HepG2 (cell line): ENCODE measurements around the gene HMBS. TPM values are rescaled to one million over a fixed set of nuclear protein-coding genes. Genes with fewer than 3 reads are reported as not detected.

Experiments
- ATF7-NPFF ChIP-seq: sonication (generic); formaldehyde crosslinking; IDR thresholded peaks from 2 replicates; pipeline ENCODE4 v1.8.1; 2023; ENCODE audit warnings: mild to moderate bottlenecking, low read depth, missing genetic modification reagents, moderate library complexity
- GTF2F1 ChIP-seq: fragments of 150-350 bp; IDR thresholded peaks from 2 replicates; pipeline ENCODE4 v1.6.1; 2014; ENCODE audit warnings: low read length
- HDAC6 ChIP-seq: fragments of 200-600 bp; sonication (generic); IDR thresholded peaks from 2 replicates; pipeline ENCODE4 v1.7.0; 2017; ENCODE audit warnings: mild to moderate bottlenecking, antibody characterized with exemption, low read length, low read depth
- HNF1B ChIP-seq: sonication (generic); formaldehyde crosslinking; IDR thresholded peaks from 2 replicates; pipeline ENCODE4 v1.5.1; 2020; ENCODE audit warnings: mild to moderate bottlenecking, moderate library complexity, missing genetic modification reagents
- MLLT10 ChIP-seq: sonication (generic); formaldehyde crosslinking; IDR thresholded peaks from 2 replicates; pipeline ENCODE4 v1.4.0; 2020; ENCODE audit warnings: missing genetic modification reagents
- MLX ChIP-seq: IDR thresholded peaks from 2 replicates; pipeline ENCODE4 v1.6.1; 2016
- NONO ChIP-seq, 2 experiments: fragments of 450-650 bp in 1 of 2; sonication (generic) in 1 of 2; formaldehyde crosslinking in 1 of 2; IDR thresholded peaks in 1 of 2; conservative IDR thresholded peaks in 1 of 2; 2 replicates each; pipeline versions ENCODE4 v1.6.1 to v1.8.0; 2017 to 2022; ENCODE audit warnings: mild to moderate bottlenecking in 1 of 2, missing genetic modification reagents in 1 of 2, moderate library complexity in 1 of 2
- PTBP1 ChIP-seq: fragments of 200-400 bp; formaldehyde crosslinking; IDR thresholded peaks from 2 replicates; pipeline ENCODE4 v1.6.1; 2018; ENCODE audit warnings: low read length, low read depth; ENCODE audit not compliant: poor library complexity, severe bottlenecking
- RBM22 ChIP-seq: fragments of 200-400 bp; formaldehyde crosslinking; optimal IDR thresholded peaks from 2 replicates; pipeline ENCODE3; 2017; ENCODE audit warnings: mild to moderate bottlenecking, low read length, moderate library complexity
- RFXANK ChIP-seq: IDR thresholded peaks from 2 replicates; pipeline ENCODE4 v1.6.1; 2016
- SALL1 ChIP-seq: sonication (generic); formaldehyde crosslinking; IDR thresholded peaks from 2 replicates; pipeline ENCODE4 v1.8.0; 2022; ENCODE audit warnings: mild to moderate bottlenecking, missing genetic modification reagents
- TARDBP ChIP-seq: sonication (generic); formaldehyde crosslinking; IDR thresholded peaks from 2 replicates; pipeline ENCODE4 v1.8.0; 2022; ENCODE audit warnings: mild to moderate bottlenecking, missing genetic modification reagents
- TSC22D2 ChIP-seq: sonication (generic); formaldehyde crosslinking; IDR thresholded peaks from 2 replicates; pipeline ENCODE4 v1.5.1; 2020; ENCODE audit warnings: missing genetic modification reagents, mild to moderate bottlenecking, borderline replicate concordance
- ZBTB2 ChIP-seq: sonication (generic); formaldehyde crosslinking; IDR thresholded peaks from 2 replicates; pipeline ENCODE4 v1.8.0; 2022; ENCODE audit warnings: low read depth, missing genetic modification reagents
- ZNF281 ChIP-seq: sonication (generic); formaldehyde crosslinking; IDR thresholded peaks from 2 replicates; pipeline ENCODE4 v1.4.0; 2020; ENCODE audit warnings: missing genetic modification reagents, borderline replicate concordance
- ZNF549 ChIP-seq: sonication (generic); formaldehyde crosslinking; IDR thresholded peaks from 2 replicates; pipeline ENCODE4 v1.5.0; 2020; ENCODE audit warnings: missing genetic modification reagents
- ZNF678 ChIP-seq: sonication (generic); formaldehyde crosslinking; IDR thresholded peaks from 2 replicates; pipeline ENCODE4 v1.4.0; 2020; ENCODE audit warnings: mild to moderate bottlenecking, missing genetic modification reagents
- ZNF749 ChIP-seq: sonication (generic); formaldehyde crosslinking; IDR thresholded peaks from 2 replicates; pipeline ENCODE4 v1.8.0; 2022; ENCODE audit warnings: mild to moderate bottlenecking, missing genetic modification reagents, moderate library complexity, borderline replicate concordance
- ZSCAN9 ChIP-seq: IDR thresholded peaks from 2 replicates; pipeline ENCODE4 v1.6.1; 2016; ENCODE audit warnings: borderline replicate concordance
- polyA plus RNA-seq, 8 experiments: library from polyadenylated mRNA; depleted of rRNA in 3 of 8; stranded (reverse) in 7 of 8; unstranded in 1 of 8; fragments of >200 nt; fragmentation: Illumina TruSeq in 4 of 8; extraction: Trizol in 4 of 8; gene quantifications; 2 replicates each; pipeline versions ENCODE4 v1.2.1 to v1.2.3, GENCODE V29; 2011 to 2016; ENCODE audit warnings: low read depth in 4 of 8, missing spikeins in 1 of 8, mixed read lengths in 1 of 8; ENCODE audit not compliant: insufficient read depth in 1 of 8
- total RNA-seq, 5 experiments: library from RNA; depleted of rRNA; stranded (reverse); fragments of >200 nt; fragmentation: Illumina TruSeq; extraction: Trizol; gene quantifications; 2 replicates each; pipeline ENCODE4 v1.2.3, GENCODE V29; 2016; ENCODE audit warnings: low read depth in 1 of 5
- TF ChIP-seq, protein P1 (sequence below), 2 experiments: sonication (generic) in 1 of 2; formaldehyde crosslinking in 1 of 2; IDR thresholded peaks; 2 replicates each; pipeline versions ENCODE4 v1.5.1 to v1.6.1; 2011 to 2020; ENCODE audit warnings: borderline replicate concordance in 1 of 2, low read depth in 1 of 2, low read length in 1 of 2, mild to moderate bottlenecking in 1 of 2, missing genetic modification reagents in 1 of 2, moderate library complexity in 1 of 2

The HMBS gene
- total and polyA plus RNA-seq, 2 of the 13 experiments (the other 11 are each of a cell fraction or from before 2014, with no cell fraction given): 9.4 to 46.9 TPM

- TF ChIP-seq, protein P1, sequence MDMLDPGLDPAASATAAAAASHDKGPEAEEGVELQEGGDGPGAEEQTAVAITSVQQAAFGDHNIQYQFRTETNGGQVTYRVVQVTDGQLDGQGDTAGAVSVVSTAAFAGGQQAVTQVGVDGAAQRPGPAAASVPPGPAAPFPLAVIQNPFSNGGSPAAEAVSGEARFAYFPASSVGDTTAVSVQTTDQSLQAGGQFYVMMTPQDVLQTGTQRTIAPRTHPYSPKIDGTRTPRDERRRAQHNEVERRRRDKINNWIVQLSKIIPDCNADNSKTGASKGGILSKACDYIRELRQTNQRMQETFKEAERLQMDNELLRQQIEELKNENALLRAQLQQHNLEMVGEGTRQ (IDR thresholded peaks at IDR 0.05; ENCODE audit: low read depth, low read length): no peak
- TF ChIP-seq, protein P1 (CRISPR knock-in tag; IDR thresholded peaks at IDR 0.05; ENCODE audit: borderline replicate concordance): no peak
- TF ChIP-seq ZSCAN9 (CRISPR knock-in tag): no peak
- TF ChIP-seq RBM22: peak; percentile 59
- TF ChIP-seq ZNF281 (CRISPR knock-in tag): peak; percentile 58; the same call in 1 of the 2 replicates
- TF ChIP-seq RFXANK (CRISPR knock-in tag): 0 out of 2 replicates have a peak, but pooled peaks have one; percentile 65
- no peak for TF ChIP-seq NONO (IDR thresholded peaks at IDR 0.05)
- TF ChIP-seq NONO (CRISPR knock-in tag; conservative IDR thresholded peaks at IDR 0.05): peak; percentile 96
- peak; percentile 82; the same call in 1 of the 2 replicates for TF ChIP-seq ATF7-NPFF (CRISPR knock-in tag)
- peak; percentile 79 for TF ChIP-seq TARDBP (CRISPR knock-in tag)
- TF ChIP-seq MLX: no peak; the same call in 1 of the 2 replicates
- TF ChIP-seq ZNF549 (CRISPR knock-in tag): no peak
- TF ChIP-seq ZNF749: peak; percentile 98; the same call in 1 of the 2 replicates
- no peak for TF ChIP-seq PTBP1
- TF ChIP-seq TSC22D2 (CRISPR knock-in tag): no peak
- TF ChIP-seq HDAC6: no peak
- TF ChIP-seq ZNF678: no peak
- peak; percentile 96 for TF ChIP-seq GTF2F1
- TF ChIP-seq MLLT10 (CRISPR knock-in tag): no peak
- TF ChIP-seq ZBTB2 (CRISPR knock-in tag): peak; percentile 77
- peak; percentile 87 for TF ChIP-seq SALL1 (CRISPR knock-in tag)
- peak; percentile 91 for TF ChIP-seq HNF1B
Observed at GRCh38 chr11:119095066-119095880, 10.6 kb downstream of the HMBS start (continued).
